Activated CD4-positive, alpha-beta T cell treated with anti-CD3 and anti-CD28 coated beads, Interleukin-2, amount 10 ng/mL, durations not matched to agents 7 days and 5 days (primary cell): ENCODE results near the gene RAB3A. TPM values are rescaled to one million over a fixed set of nuclear protein-coding genes. Genes with fewer than 3 reads are reported as not detected.

Experiments used
- CTCF ChIA-PET: fragments of 350-600 bp; sonication (Branson Sonifier 250); formaldehyde crosslinking; loops from one replicate; lab custom pipeline; 2021; ENCODE audit warnings: antibody characterized with exemption; lab: Charles Lee
- POLR2A ChIA-PET: fragments of 350-600 bp; sonication (Branson Sonifier 250); formaldehyde crosslinking; loops from one replicate; lab custom pipeline; 2021; ENCODE audit warnings: antibody characterized with exemption; lab: Charles Lee
- DNase-seq: peaks from one replicate; pipeline ENCODE4 v3.0.0-alpha.2; 2020
- H3K27ac Mint-ChIP-seq: one replicate; pipeline ENCODE4 v1.8.0; 2021; ENCODE audit warnings: mild to moderate bottlenecking, moderate library complexity, mixed read lengths
- H3K27me3 Mint-ChIP-seq: one replicate; pipeline ENCODE4 v1.8.0; 2021; ENCODE audit warnings: mixed read lengths
- H3K36me3 Mint-ChIP-seq: one replicate; pipeline ENCODE4 v1.8.0; 2021; ENCODE audit warnings: low read depth, mixed read lengths
- H3K4me1 Mint-ChIP-seq: one replicate; pipeline ENCODE4 v1.8.0; 2021; ENCODE audit warnings: mixed read lengths
- H3K4me3 Mint-ChIP-seq: one replicate; pipeline ENCODE4 v1.8.0; 2021; ENCODE audit warnings: mild to moderate bottlenecking, moderate library complexity, mixed read lengths
- H3K9me3 Mint-ChIP-seq: one replicate; pipeline ENCODE4 v1.8.0; 2021; ENCODE audit warnings: mixed read lengths
- total RNA-seq, 2 experiments: library from RNA; stranded (reverse); gene quantifications; one replicate each; pipeline ENCODE4 v1.2.3, GENCODE V29; 2021

RAB3A gene
- total RNA-seq, 2 experiments from 2014 or later, result 4.0 to 5.2 TPM

GRCh38 chr19:18204394-18205199, 755 bp upstream of the RAB3A start:
- ChIA-PET CTCF (interaction anchor here (0.6 to 3.0 kb wide), 12 partner anchors 10 to 160 kb away, joined by 3 to 14 read pairs (median 4); no protein-coding TSS in a partner anchor), POLR2A (interaction anchor here (0.6 kb wide), 1 partner anchor 27 kb away, joined by 3 read pairs; no protein-coding TSS in a partner anchor)
- no peak for DNase-seq
- peak overlapping the region; percentile 94 for H3K4me3 Mint-ChIP-seq
- H3K36me3 Mint-ChIP-seq, result peaks cover 5% of the 10 kb centered on the region
- peak overlapping the region; percentile 98 for H3K27ac Mint-ChIP-seq
- H3K27me3 Mint-ChIP-seq, result peaks cover 4% of the 10 kb centered on the region
- H3K9me3 Mint-ChIP-seq, result no peaks in the 10 kb centered on the region
- H3K4me1 Mint-ChIP-seq, result peaks cover 23% of the 10 kb centered on the region

GRCh38 chr19:18203408-18203862, 407 bp downstream of the RAB3A start:
- Mint-ChIP-seq H3K4me3 (peak overlapping the region; percentile 94), H3K27me3 (peaks cover 4% of the 10 kb centered on the region), H3K36me3 (peaks cover 8% of the 10 kb centered on the region), H3K4me1 (peaks cover 23% of the 10 kb centered on the region), H3K27ac (peak overlapping the region; percentile 93), H3K9me3 (no peaks in the 10 kb centered on the region)
- peak; percentile 59 for DNase-seq
- CTCF ChIA-PET, result interaction anchor here (0.6 to 3.0 kb wide), 4 partner anchors 9 to 215 kb away, joined by 3 to 14 read pairs (median 4); partner anchors contain the start of gene SSBP4
- POLR2A ChIA-PET, result interaction anchor here (0.6 kb wide), 1 partner anchor 59 kb away, joined by 4 read pairs; no protein-coding TSS in a partner anchor

GRCh38 chr19:18202778-18203407, 949 bp downstream of the RAB3A start:
- DNase-seq, result peak; percentile 47
- H3K27me3 Mint-ChIP-seq, result peaks cover 4% of the 10 kb centered on the region
- peaks cover 23% of the 10 kb centered on the region for H3K4me1 Mint-ChIP-seq
- no peaks in the 10 kb centered on the region for H3K9me3 Mint-ChIP-seq
- peak overlapping the region; percentile 93 for H3K27ac Mint-ChIP-seq
- peaks cover 8% of the 10 kb centered on the region for H3K36me3 Mint-ChIP-seq
- ChIA-PET CTCF (interaction anchor here (0.6 to 1.4 kb wide), 2 partner anchors 8 to 216 kb away, joined by 3 to 4 read pairs; partner anchors contain the start of gene SSBP4), POLR2A (interaction anchor here (0.6 kb wide), 1 partner anchor 58 kb away, joined by 4 read pairs; no protein-coding TSS in a partner anchor)
- H3K4me3 Mint-ChIP-seq, result peak overlapping the region; percentile 94

GRCh38 chr19:18202397-18202777, 1.5 kb downstream of the RAB3A start:
- peaks cover 8% of the 10 kb centered on the region for H3K36me3 Mint-ChIP-seq
- H3K27ac Mint-ChIP-seq, result no peak overlapping the region
- H3K9me3 Mint-ChIP-seq, result no peaks in the 10 kb centered on the region
- ChIA-PET CTCF (no interaction called here), POLR2A (no interaction called here)
- peak overlapping the region; percentile 49 for H3K4me3 Mint-ChIP-seq
- peaks cover 23% of the 10 kb centered on the region for H3K4me1 Mint-ChIP-seq
- H3K27me3 Mint-ChIP-seq, result peaks cover 4% of the 10 kb centered on the region
- DNase-seq, result no peak

GRCh38 chr19:18198374-18198773, 5.5 kb downstream of the RAB3A start:
- H3K36me3 Mint-ChIP-seq, result peaks cover 8% of the 10 kb centered on the region

GRCh38 chr19:18197941-18198340, 5.9 kb downstream of the RAB3A start:
- Mint-ChIP-seq H3K4me1 (peaks cover 28% of the 10 kb centered on the region), H3K9me3 (no peaks in the 10 kb centered on the region), H3K27me3 (no peaks in the 10 kb centered on the region), H3K36me3 (peaks cover 8% of the 10 kb centered on the region), H3K4me3 (no peak overlapping the region), H3K27ac (peak overlapping the region; percentile 31)
- ChIA-PET POLR2A (no interaction called here), CTCF (interaction anchor here (1.6 kb wide), 1 partner anchor 46 kb away, joined by 4 read pairs; no protein-coding TSS in a partner anchor)
- no peak for DNase-seq

More at GRCh38 chr19:18198374-18198773, 5.5 kb downstream of the RAB3A start:
- Mint-ChIP-seq H3K9me3 (no peaks in the 10 kb centered on the region), H3K27me3 (no peaks in the 10 kb centered on the region), H3K27ac (no peak overlapping the region), H3K4me1 (peaks cover 31% of the 10 kb centered on the region), H3K4me3 (no peak overlapping the region)
- POLR2A ChIA-PET, result no interaction called here
- DNase-seq, result no peak
- CTCF ChIA-PET, result interaction anchor here (1.6 kb wide), 1 partner anchor 45 kb away, joined by 4 read pairs; no protein-coding TSS in a partner anchor

GRCh38 chr19:18197306-18197705, 6.5 kb downstream of the RAB3A start:
- H3K4me1 Mint-ChIP-seq, result peaks cover 24% of the 10 kb centered on the region
- ChIA-PET POLR2A (no interaction called here), CTCF (no interaction called here)
- H3K27ac Mint-ChIP-seq, result no peak overlapping the region
- no peak overlapping the region for H3K4me3 Mint-ChIP-seq
- no peaks in the 10 kb centered on the region for H3K27me3 Mint-ChIP-seq
- peaks cover 6% of the 10 kb centered on the region for H3K36me3 Mint-ChIP-seq
- DNase-seq, result no peak
- no peaks in the 10 kb centered on the region for H3K9me3 Mint-ChIP-seq

GRCh38 chr19:18196511-18196845, 7.4 kb downstream of the RAB3A start:
- Mint-ChIP-seq H3K9me3 (no peaks in the 10 kb centered on the region), H3K27ac (no peak overlapping the region), H3K4me1 (peaks cover 26% of the 10 kb centered on the region), H3K36me3 (peaks cover 3% of the 10 kb centered on the region), H3K27me3 (no peaks in the 10 kb centered on the region), H3K4me3 (no peak overlapping the region)
- no peak for DNase-seq
- CTCF ChIA-PET, result no interaction called here
- POLR2A ChIA-PET, result no interaction called here

- peak overlapping the region; percentile 79 for H3K4me3 Mint-ChIP-seq
- H3K36me3 Mint-ChIP-seq, result peaks cover 3% of the 10 kb centered on the region
- ChIA-PET CTCF (interaction anchor here (0.8 to 1.4 kb wide), 2 partner anchors 9 to 57 kb away, joined by 4 read pairs; partner anchors contain the start of gene RAB3A), POLR2A (no interaction called here)
- peak; percentile 36 for DNase-seq
- peak overlapping the region; percentile 64 for H3K27ac Mint-ChIP-seq
- no peaks in the 10 kb centered on the region for H3K27me3 Mint-ChIP-seq
- H3K4me1 Mint-ChIP-seq, result peaks cover 25% of the 10 kb centered on the region
- H3K9me3 Mint-ChIP-seq, result no peaks in the 10 kb centered on the region
Observed at GRCh38 chr19:18194554-18195238, 9.1 kb downstream of the RAB3A start.

- peak overlapping the region; percentile 79 for H3K4me3 Mint-ChIP-seq
- no peaks in the 10 kb centered on the region for H3K9me3 Mint-ChIP-seq
- H3K36me3 Mint-ChIP-seq, result peaks cover 3% of the 10 kb centered on the region
- DNase-seq, result no peak
- POLR2A ChIA-PET, result no interaction called here
- peaks cover 25% of the 10 kb centered on the region for H3K4me1 Mint-ChIP-seq
- peak overlapping the region; percentile 62 for H3K27ac Mint-ChIP-seq
- CTCF ChIA-PET, result interaction anchor here (0.8 to 1.4 kb wide), 2 partner anchors 10 to 58 kb away, joined by 4 read pairs; partner anchors contain the start of gene RAB3A
- H3K27me3 Mint-ChIP-seq, result no peaks in the 10 kb centered on the region
Observed at GRCh38 chr19:18194181-18194530, 9.7 kb downstream of the RAB3A start.

- peaks cover 25% of the 10 kb centered on the region for H3K4me1 Mint-ChIP-seq
- no peaks in the 10 kb centered on the region for H3K27me3 Mint-ChIP-seq
- no peak for DNase-seq
- peaks cover 1% of the 10 kb centered on the region for H3K36me3 Mint-ChIP-seq
- ChIA-PET CTCF (interaction anchor here (0.6 to 1.9 kb wide), 3 partner anchors 19 to 58 kb away, joined by 3 to 5 read pairs (median 4); no protein-coding TSS in a partner anchor), POLR2A (interaction anchor here (0.5 to 1.0 kb wide), 3 partner anchors 26 to 238 kb away, joined by 3 to 4 read pairs (median 3); partner anchors contain the start of gene JUND)
- H3K4me3 Mint-ChIP-seq, result peak overlapping the region; percentile 79
- no peaks in the 10 kb centered on the region for H3K9me3 Mint-ChIP-seq
- peak overlapping the region; percentile 93 for H3K27ac Mint-ChIP-seq
Observed at GRCh38 chr19:18193388-18194180, 10.3 kb downstream of the RAB3A start.
